H1 (cell line): ENCODE data around the gene TP53I11.

Experiments used
- ATF3 ChIP-seq: IDR thresholded peaks from 2 replicates; pipeline ENCODE4 v1.6.1; 2011; ENCODE audit warnings: low read depth, mild to moderate bottlenecking, low read length; ENCODE audit not compliant: insufficient read depth
- CTCF ChIP-seq, 3 experiments: IDR thresholded peaks; 1 replicate in 2 of 3; 2 replicates in 1 of 3; pipeline versions ENCODE4 v1.5.1 to v1.6.1; 2011; ENCODE audit warnings: low read length in 3 of 3, mild to moderate bottlenecking in 3 of 3, inconsistent platforms in 2 of 3, low read depth in 1 of 3, moderate library complexity in 1 of 3; ENCODE audit not compliant: insufficient read depth in 1 of 3; ENCODE audit errors: control extremely low read depth in 1 of 3
- POLR2AphosphoS5 ChIP-seq: IDR thresholded peaks from 2 replicates; pipeline ENCODE4 v1.6.1; 2011; ENCODE audit warnings: low read depth, low read length

DNA sequence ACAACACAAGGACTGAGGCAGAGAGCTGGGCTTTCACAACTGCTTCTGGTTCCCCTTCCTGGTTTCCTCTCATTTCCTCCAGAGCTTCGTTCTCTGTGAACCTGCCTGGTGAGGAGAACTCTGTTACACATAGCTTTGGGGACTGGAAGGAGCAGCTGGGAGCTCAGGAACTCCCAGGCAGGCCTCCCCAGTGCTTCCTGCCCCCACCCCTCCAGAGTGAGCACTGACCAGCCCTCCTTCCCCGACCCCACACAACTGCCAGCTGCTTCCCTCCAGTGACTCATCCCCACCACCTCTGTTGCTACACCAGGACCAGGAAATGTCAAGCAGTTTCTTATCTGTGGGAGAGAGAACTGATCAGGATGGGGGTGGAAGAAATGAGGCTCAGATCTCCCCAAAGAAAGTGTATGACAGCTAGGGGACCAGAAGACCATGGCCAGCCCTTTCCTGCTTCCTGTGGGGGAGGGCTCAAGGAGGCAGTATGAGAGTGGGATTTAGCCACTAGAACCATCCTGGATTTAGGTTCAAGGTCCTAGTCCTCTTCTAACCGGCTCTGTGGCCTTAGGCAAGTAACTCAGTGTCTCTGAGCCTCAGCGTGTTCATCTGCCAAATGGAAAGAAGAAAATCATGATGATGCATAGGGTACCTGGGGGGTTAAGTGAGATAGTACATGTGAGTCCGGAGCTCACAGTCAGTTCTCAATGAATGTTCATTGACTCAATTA, 4.5 kb upstream of the TP53I11 start:
- TF ChIP-seq POLR2AphosphoS5 (no peak), CTCF (IDR thresholded peaks at IDR 0.05; ENCODE audit: control extremely low read depth in 1 of 3, insufficient read depth in 1 of 3, low read depth in 1 of 3, low read length in 3 of 3) (no peak), ATF3 (no peak)
